Left hindlimb (tissue), 1 donor: ENCODE data around the gene DAZAP1.
"Not testable (repeated sequence)": the region's sequence is repeated elsewhere in the genome, so short reads cannot be mapped to it uniquely, and the experiment has no call there.

Source experiments
- DNase-seq: peaks from one replicate; pipeline ENCODE4 v3.0.0-alpha.2; 2018

Gene DAZAP1

DNA sequence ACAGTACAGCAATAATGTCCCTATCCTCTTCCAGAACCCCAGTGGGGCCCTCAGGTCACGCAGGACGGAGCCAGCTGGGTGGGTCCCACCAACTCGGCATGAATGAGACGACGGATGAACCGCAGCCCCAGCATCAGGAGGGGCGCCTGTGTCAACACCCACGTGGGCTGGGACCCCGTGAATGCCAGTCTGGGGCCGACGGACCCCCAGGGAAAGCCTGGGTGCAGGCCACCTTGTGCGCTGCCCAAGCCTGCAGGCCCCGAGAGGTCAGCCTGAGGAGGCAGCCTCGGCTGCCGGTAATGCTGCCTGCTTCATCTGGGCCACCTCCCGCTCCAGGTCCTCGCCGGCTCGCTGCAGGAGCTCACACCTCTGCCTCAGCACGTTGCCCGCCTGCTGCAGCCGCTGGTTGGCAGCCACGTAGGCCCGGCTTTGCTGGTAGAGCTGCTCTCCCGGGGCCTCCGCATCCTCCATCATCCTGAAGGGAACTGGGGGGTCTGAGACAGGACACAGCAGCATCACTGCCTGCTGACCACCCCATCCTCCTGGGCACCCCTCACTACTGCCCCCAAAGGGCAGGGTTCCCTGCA, 67.5 kb downstream of the DAZAP1 start:
- DNase-seq: no peak

DNA sequence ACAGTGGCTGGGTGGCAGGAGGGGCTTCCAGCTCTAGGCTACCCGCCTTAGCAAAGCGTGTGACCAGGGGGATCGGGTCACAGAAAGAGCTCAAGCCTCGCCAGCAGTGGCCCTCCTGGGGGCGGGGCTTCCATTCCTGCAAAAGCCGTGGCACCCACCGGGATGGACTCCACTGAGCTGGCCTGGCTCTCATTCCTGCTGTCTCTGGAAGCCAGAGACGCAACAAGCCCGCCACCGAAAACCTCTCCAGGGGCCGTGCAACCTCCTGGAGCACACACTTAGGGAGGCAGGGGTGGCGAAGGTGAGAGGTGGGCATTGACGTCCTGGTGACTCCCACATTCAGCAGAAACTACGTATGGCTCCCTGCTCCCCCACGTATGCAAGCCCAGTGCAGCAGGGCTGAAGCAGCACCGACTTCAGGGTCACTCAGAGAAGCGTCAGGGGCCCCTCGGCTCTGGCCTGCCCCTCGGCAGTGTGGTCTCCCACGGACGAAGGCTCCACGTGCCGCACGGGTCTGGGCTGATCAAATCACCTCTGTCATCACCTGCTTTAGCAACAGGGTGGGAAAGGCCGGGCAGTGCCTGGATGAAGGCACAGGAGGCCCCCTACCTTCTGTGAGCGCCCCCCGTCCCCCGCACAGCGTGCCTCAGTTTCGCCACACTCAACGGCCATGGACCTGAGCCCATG, 68.5 kb downstream of the DAZAP1 start:
- DNase-seq: no peak

- DNase-seq: not testable (repeated sequence)
Measured at GRCh38 chr19:1477056-1477455, 69.7 kb downstream of the DAZAP1 start.

- peak; percentile 93 for DNase-seq
Measured at GRCh38 chr19:1478934-1479707, 71.7 kb downstream of the DAZAP1 start, which contains the start of gene C19orf25. Gene C19orf25, minus strand, starts transcription at chr19:1479215. Its CDS starts 312 bp downstream, at chr19:1478903.

DNA sequence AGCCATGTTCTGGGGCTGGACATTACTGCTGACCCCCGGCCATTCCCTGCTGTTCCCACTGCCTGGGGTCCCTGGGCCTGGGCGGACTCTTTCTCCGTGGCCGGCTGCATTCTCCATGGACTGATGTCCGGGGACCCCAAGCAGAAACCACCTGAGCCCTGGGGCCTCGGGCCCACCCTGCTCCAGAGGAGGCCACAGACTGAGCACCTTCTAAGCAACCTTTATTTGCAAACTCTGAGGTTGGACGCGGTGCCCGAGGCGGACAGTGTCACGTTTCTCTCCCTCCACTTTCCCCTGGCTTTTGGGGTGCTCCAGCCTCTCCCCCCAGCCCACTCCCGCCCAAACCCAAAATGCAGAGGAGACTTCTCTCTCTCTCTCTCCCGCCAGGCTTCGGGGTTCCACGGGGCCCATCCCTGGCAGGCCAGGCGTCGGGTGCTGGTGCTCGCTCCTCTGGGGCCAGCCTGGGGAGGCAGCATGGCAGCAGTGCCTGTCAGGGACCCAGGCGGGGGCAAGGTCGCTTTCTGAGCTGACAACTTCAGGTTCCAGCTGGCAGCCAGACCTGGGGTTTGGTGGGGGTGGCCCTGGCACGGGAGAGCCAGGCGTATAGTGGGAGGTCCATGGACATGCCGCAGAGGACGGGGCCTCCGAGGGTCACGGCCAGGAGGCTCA, 74.0 kb downstream of the DAZAP1 start:
- no peak for DNase-seq

DNA sequence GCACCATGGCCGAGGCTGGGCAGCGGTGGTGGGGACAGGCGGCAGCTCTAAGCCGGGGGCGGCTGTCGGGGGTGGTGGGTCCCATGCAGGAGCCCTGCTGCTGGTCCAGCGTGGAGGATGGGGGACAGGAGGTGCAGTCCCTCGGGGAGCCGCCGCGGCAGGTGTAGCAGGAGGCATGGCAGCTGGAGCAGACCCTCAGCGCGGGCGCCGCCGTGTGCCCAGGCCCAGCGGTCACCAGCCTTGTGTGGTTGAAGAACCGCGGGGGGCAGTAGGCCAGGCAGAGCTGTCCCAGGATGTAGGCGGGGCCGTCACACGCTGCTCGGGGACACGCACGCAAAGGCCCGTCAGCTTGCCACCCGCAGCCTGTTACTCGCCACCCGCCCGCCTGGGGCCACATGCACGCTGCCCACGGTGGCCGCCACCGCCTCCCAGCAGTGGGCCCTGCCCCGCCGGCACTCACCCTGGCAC, 74.5 kb downstream of the DAZAP1 start:
- DNase-seq: no peak

GRCh38 chr19:1482361-1483130, 75.2 kb downstream of the DAZAP1 start:
- no peak for DNase-seq

- DNase-seq: peak; percentile 25
Measured at GRCh38 chr19:1483131-1483978, 76.0 kb downstream of the DAZAP1 start.

DNA sequence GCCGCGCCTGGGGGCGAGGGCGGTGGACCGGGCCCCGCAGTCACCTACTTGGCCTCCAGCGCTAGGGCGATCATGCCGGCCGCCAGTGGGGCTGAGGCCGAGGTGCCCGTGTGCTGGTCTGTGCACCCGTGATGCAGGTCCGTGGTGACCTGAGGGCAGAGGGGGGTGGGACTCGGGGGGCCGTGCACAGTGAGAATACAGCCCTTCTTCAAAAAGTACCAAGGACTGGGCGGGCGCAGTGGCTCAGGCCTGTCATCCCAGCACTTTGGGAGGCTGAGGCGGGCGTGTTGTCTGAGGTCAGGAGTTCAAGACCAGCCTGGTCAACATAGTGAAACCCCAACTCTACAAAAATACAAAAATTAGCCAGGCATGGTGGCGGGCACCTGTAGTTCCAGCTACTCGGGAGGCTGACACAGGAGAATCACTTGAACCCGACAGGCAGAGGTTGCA, 76.6 kb downstream of the DAZAP1 start:
- DNase-seq: no peak
